Neural progenitor cell (in vitro differentiated cells): ENCODE data around the gene USP37. TPM values are rescaled to one million over a fixed set of nuclear protein-coding genes. Genes with fewer than 3 reads are reported as not detected.

ENCODE experiments used
- DNase-seq: peaks from one replicate; pipeline ENCODE4 v3.0.0-alpha.2; 2016; ENCODE audit warnings: low spot score
- H2AFZ ChIP-seq: fragments of 200-600 bp; sonication (generic); replicated peaks from 2 replicates; pipeline ENCODE4 v1.6.1; 2016; ENCODE audit warnings: antibody characterized with exemption
- H3F3A ChIP-seq: fragments of 200-600 bp; sonication (generic); 2 replicates; pipeline ENCODE4 v1.6.1; 2016; ENCODE audit warnings: antibody characterized with exemption, low read depth
- H3K27ac ChIP-seq: fragments of 200-600 bp; sonication (generic); 2 replicates; pipeline ENCODE4 v1.5.1; 2016; ENCODE audit warnings: mild to moderate bottlenecking
- H3K27me3 ChIP-seq: fragments of 200-600 bp; sonication (generic); 2 replicates; pipeline ENCODE4 v1.6.1; 2016; ENCODE audit warnings: mild to moderate bottlenecking, moderate library complexity
- H3K36me3 ChIP-seq: fragments of 200-600 bp; sonication (generic); 2 replicates; pipeline ENCODE4 v1.5.1; 2016
- H3K4me1 ChIP-seq: fragments of 200-600 bp; sonication (generic); 2 replicates; pipeline ENCODE4 v1.6.1; 2016; ENCODE audit warnings: mixed run types
- H3K4me2 ChIP-seq: fragments of 200-600 bp; sonication (generic); 2 replicates; pipeline ENCODE4 v1.6.1; 2016
- H3K4me3 ChIP-seq: fragments of 200-600 bp; sonication (generic); 2 replicates; pipeline ENCODE4 v1.5.1; 2016
- H3K79me2 ChIP-seq: fragments of 200-600 bp; sonication (generic); 2 replicates; pipeline ENCODE4 v1.6.1; 2016; ENCODE audit warnings: low read depth
- H3K9ac ChIP-seq: fragments of 200-600 bp; sonication (generic); 2 replicates; pipeline ENCODE4 v1.6.1; 2016
- H3K9me3 ChIP-seq: fragments of 200-600 bp; sonication (generic); 2 replicates; pipeline ENCODE4 v1.5.1; 2016; ENCODE audit warnings: low read depth
- H4K20me1 ChIP-seq: fragments of 200-600 bp; sonication (generic); 2 replicates; pipeline ENCODE4 v1.6.1; 2016; ENCODE audit warnings: low read depth
- H3K27ac Mint-ChIP-seq: 3 replicates; pipeline ENCODE4 v1.8.0; 2021; ENCODE audit warnings: mixed read lengths
- H3K27me3 Mint-ChIP-seq: 2 replicates; pipeline ENCODE4 v1.8.0; 2022; ENCODE audit warnings: low read depth, mild to moderate bottlenecking, inconsistent platforms, moderate library complexity, mixed read lengths; ENCODE audit not compliant: insufficient read depth
- H3K36me3 Mint-ChIP-seq: 3 replicates; pipeline ENCODE4 v1.8.0; 2021; ENCODE audit warnings: mixed read lengths
- H3K4me1 Mint-ChIP-seq: 3 replicates; pipeline ENCODE4 v1.8.0; 2021; ENCODE audit warnings: mixed read lengths
- H3K4me3 Mint-ChIP-seq: 3 replicates; pipeline ENCODE4 v1.8.0; 2021; ENCODE audit warnings: mild to moderate bottlenecking, moderate library complexity, mixed read lengths
- H3K9me3 Mint-ChIP-seq: 3 replicates; pipeline ENCODE4 v1.8.0; 2020; ENCODE audit warnings: mixed read lengths
- CTCF ChIP-seq: fragments of 200-600 bp; sonication (generic); IDR thresholded peaks from 2 replicates; pipeline ENCODE4 v1.5.1; 2017; ENCODE audit warnings: antibody characterized with exemption, mild to moderate bottlenecking
- EZH2 ChIP-seq: fragments of 200-600 bp; sonication (generic); IDR thresholded peaks from 2 replicates; pipeline ENCODE4 v1.6.1; 2017; ENCODE audit warnings: antibody characterized with exemption, mild to moderate bottlenecking, moderate library complexity
- EZH2phosphoT487 ChIP-seq: fragments of 200-600 bp; sonication (generic); IDR thresholded peaks from 2 replicates; pipeline ENCODE4 v1.6.1; 2017; ENCODE audit warnings: antibody characterized with exemption
- total RNA-seq: library from RNA; depleted of rRNA; stranded (reverse); fragments of >200 nt; gene quantifications from 2 replicates; pipeline ENCODE4 v1.2.3, GENCODE V29; 2015; ENCODE audit warnings: low replicate concordance

Gene USP37
- total RNA-seq, 1 donor from 2014 or later: 35.1 TPM

GRCh38 chr2:218583983-218584850, 16.1 kb upstream of the USP37 start:
- Histone ChIP-seq H3F3A (no peaks in the 10 kb centered on the region), H3K27ac (no peak overlapping the region), H3K79me2 (peaks cover 28% of the 10 kb centered on the region), H3K27me3 (no peaks in the 10 kb centered on the region), H3K9me3 (no peaks in the 10 kb centered on the region), H3K4me2 (no peak overlapping the region), H3K4me1 (no peaks in the 10 kb centered on the region), H3K36me3 (peaks cover 21% of the 10 kb centered on the region), H3K4me3 (no peak overlapping the region), H2AFZ (no peak overlapping the region), H3K9ac (no peak overlapping the region), H4K20me1 (peaks cover 42% of the 10 kb centered on the region)
- DNase-seq: no peak
- H3K4me3 Mint-ChIP-seq: no peak overlapping the region
- no peaks in the 10 kb centered on the region for H3K4me1 Mint-ChIP-seq
- H3K9me3 Mint-ChIP-seq: no peaks in the 10 kb centered on the region
- no peaks in the 10 kb centered on the region for H3K27me3 Mint-ChIP-seq
- TF ChIP-seq EZH2 (no peak), CTCF (peak; percentile 16), EZH2phosphoT487 (no peak)
- H3K36me3 Mint-ChIP-seq: peaks cover 42% of the 10 kb centered on the region
- no peak overlapping the region for H3K27ac Mint-ChIP-seq

- Histone ChIP-seq H3K27ac (no peak overlapping the region), H3K4me1 (peaks cover 10% of the 10 kb centered on the region), H3K27me3 (no peaks in the 10 kb centered on the region), H3K4me3 (no peak overlapping the region), H3K9me3 (no peaks in the 10 kb centered on the region), H3K36me3 (peaks cover 6% of the 10 kb centered on the region), H3F3A (no peaks in the 10 kb centered on the region), H2AFZ (no peak overlapping the region), H4K20me1 (peaks cover 64% of the 10 kb centered on the region), H3K9ac (no peak overlapping the region), H3K79me2 (peaks cover 49% of the 10 kb centered on the region), H3K4me2 (no peak overlapping the region)
- Mint-ChIP-seq H3K36me3 (peaks cover 34% of the 10 kb centered on the region), H3K4me3 (no peak overlapping the region), H3K9me3 (no peaks in the 10 kb centered on the region), H3K27me3 (peaks cover 2% of the 10 kb centered on the region), H3K4me1 (no peaks in the 10 kb centered on the region), H3K27ac (no peak overlapping the region)
- DNase-seq: no peak
- no peak for TF ChIP-seq CTCF
- TF ChIP-seq EZH2phosphoT487: no peak
- no peak for TF ChIP-seq EZH2
Measured at GRCh38 chr2:218582076-218582475, 13.9 kb upstream of the USP37 start.

- H2AFZ ChIP-seq: no peak overlapping the region
- peaks cover 8% of the 10 kb centered on the region for H3K36me3 ChIP-seq
- H3K27me3 Mint-ChIP-seq: peaks cover 3% of the 10 kb centered on the region
- H3K27ac ChIP-seq: no peak overlapping the region
- no peak for TF ChIP-seq CTCF
- TF ChIP-seq EZH2: no peak
- no peak for TF ChIP-seq EZH2phosphoT487
- DNase-seq: no peak
- H3K36me3 Mint-ChIP-seq: peaks cover 20% of the 10 kb centered on the region
- peaks cover 86% of the 10 kb centered on the region for H3K79me2 ChIP-seq
- H4K20me1 ChIP-seq: peaks cover 78% of the 10 kb centered on the region
- peak overlapping the region; percentile 27 for H3K4me2 ChIP-seq
- no peak overlapping the region for H3K4me3 Mint-ChIP-seq
- H3K4me1 ChIP-seq: peaks cover 10% of the 10 kb centered on the region
- no peaks in the 10 kb centered on the region for H3K27me3 ChIP-seq
- H3K27ac Mint-ChIP-seq: no peak overlapping the region
- no peaks in the 10 kb centered on the region for H3K9me3 ChIP-seq
- peak overlapping the region; percentile 35 for H3K9ac ChIP-seq
- no peaks in the 10 kb centered on the region for H3F3A ChIP-seq
- H3K4me3 ChIP-seq: no peak overlapping the region
- H3K9me3 Mint-ChIP-seq: no peaks in the 10 kb centered on the region
- H3K4me1 Mint-ChIP-seq: no peaks in the 10 kb centered on the region
Measured at GRCh38 chr2:218578272-218578877, 10.2 kb upstream of the USP37 start.
